GM19025 (cell line): ENCODE data around the gene TMEM141.
"Not testable (repeated sequence)": the region's sequence is repeated elsewhere in the genome, so short reads cannot be mapped to it uniquely, and the experiment has no call there.

ENCODE experiments used
- ATAC-seq: cut with Tn5 transposase; IDR thresholded peaks from one replicate; pipeline ENCODE4 v1.9.1; 2021; ENCODE audit warnings: mild to moderate bottlenecking, low read depth, moderate library complexity; ENCODE audit not compliant: unreplicated experiment

TMEM141 gene

DNA sequence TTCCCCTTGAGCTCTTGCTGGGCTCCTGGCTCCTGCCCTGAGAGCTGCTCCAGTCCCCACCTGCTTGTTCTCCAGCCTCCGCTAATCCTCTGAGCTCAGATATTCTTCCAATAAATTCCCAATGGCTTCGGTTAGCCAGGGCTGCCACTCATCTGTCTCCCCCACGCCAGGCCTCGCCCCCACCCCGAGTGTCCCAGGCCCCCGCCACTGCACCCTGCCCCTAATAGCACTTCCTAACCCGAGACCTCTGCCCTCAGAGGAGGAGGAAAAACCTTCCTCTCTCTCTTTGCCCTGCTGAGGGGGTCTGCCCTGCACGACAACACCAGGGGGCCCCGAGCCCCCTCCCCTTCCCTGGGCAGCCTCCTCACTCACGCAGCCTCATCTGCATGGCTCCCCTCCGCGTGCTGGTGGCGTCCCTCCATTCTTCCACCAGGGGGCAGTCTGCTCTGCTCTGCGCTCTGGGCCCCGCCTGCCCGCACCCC lies 21.4 kb upstream of the TMEM141 start:
- ATAC-seq: no peak

DNA sequence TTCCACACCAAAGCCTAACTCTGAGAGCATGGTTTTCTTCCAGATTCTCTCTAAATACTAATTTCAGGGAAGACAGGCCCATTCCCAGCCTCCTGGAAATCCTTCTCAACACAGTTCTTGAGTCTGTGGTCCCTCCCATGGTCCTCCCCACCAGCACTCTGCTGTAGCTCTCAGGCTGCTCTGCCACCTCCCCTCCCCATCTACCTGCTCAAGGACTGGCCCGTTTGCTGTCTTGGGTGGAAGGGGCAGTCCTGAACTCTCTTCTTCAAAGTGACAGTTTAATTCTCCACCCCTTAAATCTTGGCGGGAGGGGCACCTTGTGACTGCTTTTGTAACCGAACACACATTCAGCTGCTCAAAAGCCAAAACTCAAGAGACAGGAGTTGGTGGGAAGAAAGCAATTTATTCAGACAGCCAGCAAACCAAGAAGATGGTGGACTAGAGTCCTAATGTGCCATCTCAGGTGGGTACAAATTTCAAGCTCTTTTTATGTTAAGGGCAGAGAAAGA lies 19.2 kb upstream of the TMEM141 start:
- ATAC-seq: no peak

DNA sequence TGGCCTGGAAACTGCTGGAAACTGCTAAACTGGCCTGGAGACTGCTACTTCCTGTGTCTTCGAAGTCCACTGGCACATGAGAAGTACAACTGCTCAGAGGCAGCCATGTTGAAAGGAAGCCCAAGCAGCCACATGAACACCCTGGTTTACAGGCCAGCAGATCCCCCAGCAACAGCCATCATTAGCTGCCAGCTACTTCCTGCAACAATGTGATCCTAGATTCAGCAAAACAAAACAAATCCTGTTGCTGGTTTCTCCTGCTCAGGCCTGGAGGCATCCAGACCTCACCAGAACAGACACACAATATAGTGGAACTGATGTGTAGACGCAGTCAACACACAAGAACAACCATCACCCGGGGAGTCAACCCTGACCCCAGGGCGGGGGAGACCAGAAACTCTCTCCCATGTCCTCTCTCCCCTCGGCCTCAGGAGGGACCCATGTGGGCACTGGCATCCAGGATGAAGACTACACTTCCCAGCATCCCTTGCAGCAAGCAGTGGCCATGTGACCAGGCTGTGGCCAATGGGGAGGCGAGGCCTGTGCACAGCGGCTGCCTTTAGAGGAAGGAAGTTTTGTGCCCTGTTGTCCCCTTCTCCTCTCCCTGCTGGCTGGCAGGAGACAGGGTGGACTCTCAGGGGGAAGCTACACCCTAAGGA lies 17.6 kb upstream of the TMEM141 start:
- no peak for ATAC-seq

DNA sequence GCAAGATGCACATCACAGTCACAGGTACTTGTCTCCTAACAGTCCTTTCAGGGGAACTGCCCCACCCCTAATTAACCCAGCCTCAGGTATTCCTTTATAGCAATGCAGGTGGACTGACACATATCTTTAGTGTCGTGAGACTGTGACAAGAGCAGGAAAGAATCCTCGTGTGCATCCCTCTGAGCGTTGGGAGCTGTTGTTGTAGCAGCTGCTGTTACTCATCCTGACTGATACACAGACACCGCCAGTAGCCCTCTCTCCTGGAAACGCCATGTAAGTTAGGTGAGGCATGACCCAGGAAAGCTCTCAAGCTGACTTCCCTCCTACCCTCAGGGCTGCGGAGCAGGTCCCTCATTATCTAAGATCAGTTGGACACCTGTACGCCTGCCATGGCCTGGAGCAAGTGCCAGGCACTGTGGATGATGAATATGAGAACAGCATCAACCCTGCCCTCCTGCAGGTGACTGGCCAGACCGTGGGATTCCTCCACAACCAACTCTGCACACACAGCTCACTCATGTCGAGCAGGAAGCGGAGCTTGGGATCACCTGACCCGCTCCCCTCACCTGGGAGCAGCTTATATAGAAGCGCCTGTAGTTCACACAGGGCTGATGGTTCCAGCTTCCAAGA lies 16.6 kb upstream of the TMEM141 start:
- no peak for ATAC-seq

DNA sequence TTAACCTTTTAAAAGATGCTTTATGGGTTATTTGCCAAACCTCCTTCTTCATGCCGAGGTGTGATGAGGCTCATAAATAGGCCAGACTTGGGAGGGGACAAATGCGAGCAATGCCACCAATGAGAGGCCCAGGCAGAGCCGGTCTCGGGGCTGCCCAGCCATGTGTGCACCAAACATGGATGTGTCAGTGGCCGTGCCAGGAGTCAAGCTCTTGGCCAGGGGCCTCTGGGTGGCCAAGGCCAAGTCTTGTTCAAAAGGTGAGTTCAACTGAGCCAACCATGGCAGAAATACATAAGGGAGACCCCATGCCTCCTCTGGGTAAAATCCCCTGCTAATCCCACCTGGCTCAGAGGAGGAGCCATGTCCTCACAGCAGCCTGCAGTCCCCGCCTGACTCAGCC lies 16.0 kb upstream of the TMEM141 start:
- ATAC-seq: no peak

DNA sequence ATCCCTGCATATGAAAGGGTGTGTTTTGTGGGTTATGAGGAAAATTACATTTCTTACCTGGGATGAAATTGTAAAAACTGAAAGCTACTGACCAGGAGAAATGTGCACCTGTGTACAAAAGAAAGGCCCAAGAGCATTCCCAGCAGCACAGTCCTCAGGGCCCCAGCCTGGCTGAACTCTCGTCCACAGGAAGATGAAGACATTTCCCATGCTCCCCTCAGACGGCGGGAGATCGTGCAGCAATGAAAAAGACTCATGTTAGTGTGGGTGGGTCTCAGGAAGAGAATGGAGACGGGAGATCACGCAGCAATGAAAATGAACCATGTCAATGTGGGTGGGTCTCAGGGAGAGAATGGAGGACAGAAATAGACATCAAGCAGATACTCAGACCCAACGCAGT lies 14.2 kb upstream of the TMEM141 start:
- no peak for ATAC-seq

DNA sequence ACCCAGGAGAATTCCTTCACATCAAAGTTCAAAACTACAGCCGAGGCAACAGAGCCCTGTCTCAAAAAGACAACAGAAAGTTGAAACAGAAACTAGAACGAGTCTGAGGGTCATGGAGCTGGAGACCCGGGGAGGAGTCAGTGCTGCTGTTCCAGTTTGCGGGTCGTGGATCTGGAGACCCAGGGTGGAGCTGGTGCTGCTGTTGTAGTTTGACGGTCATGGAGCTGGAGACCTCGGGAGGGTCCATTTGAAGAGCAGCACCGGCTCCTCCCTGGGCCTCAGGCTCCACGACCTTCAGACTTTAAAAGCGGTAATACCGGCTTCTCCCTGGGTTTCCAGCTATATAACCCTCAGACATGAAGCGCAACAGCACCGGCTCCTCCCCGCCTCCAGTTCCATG lies 13.8 kb upstream of the TMEM141 start:
- ATAC-seq: no peak

DNA sequence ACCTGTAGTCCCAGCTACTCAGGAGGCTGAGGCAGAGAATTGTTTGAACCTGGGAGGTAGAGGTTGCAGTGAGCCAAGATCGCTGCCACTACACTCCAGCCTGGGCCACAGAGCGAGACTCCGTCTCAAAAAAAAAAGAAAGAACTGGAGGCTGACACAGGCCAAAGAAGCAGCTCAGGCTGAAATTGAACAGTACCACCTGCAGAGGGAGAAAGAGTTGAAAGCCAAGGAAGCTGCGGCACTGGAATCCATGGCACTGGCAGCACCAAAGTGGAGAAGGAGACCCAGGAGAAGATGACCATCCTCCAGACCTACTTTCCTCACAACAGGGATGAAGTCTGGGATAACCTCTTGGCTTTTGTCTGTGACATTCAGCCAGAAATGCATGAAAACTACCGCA lies 11.3 kb upstream of the TMEM141 start:
- no peak for ATAC-seq

DNA sequence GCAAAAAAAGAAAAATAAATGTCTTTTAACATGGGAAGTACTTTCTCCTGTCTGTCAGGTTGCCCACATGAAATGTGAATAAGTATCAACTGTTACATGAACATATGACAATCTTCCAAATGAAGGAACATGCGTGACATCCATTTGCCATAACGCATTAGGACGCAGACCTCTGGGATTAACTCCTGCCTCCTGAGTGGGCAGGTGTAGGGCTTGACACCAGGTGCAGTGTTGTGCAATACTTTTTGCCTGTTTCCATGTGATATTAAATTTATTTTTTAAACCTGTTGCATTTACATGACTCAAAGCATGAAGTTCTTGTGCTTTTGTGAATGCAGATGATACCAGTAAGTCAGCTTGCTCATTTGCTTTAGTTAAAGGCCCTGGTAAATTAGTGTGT lies 8.7 kb upstream of the TMEM141 start:
- ATAC-seq: no peak

DNA sequence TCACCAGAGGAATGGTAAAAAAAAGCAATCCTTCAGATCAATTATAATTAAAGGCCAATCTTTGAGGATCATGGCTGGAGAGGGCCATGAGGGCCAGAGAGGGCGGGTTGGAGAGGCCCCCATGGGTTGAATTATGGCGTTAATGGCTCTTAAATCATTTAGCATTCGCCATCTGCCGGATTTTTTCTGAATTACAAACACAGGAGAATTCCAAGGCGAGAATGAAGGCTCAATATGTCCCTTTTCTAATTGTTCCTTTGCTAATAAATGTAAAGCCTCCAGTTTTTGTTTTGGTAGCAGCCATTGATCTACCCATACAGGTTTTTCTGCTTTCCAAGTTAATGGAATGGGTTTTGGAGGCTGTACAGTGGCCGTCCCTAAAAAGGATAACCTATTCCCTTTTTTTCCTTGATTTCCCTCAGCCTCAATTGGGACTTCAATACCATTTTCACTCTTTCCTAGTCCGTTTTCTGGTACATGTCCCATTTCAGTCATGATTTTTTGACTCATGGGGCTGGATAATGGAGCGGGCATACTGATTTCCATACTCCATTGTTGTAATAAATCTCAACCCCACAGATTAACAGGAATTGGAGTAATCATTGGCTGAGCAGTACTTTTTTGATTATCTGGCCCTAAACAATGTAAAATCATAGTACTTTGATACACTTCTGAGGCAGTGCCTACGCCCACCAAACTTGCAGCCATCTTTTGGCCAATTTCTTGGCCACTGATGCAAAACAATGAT lies 6.7 kb upstream of the TMEM141 start:
- ATAC-seq: no peak

DNA sequence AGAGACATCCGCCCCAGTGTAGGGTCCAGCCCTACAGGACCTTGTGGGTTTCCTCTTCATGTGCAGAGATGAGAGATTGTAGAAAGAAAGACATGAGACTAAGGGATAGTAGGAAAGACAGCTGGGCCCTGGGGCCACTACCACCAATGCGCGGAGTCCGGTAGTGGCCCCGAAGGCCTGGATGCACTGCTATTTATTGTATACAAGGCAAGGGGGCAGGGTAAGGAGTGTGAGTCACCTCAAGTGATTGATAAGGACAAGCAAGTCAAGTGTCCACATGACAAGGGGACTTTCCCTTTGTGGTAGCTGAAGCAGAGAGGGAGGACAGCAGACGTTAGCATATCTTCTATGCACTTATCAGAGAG lies 6.2 kb upstream of the TMEM141 start:
- ATAC-seq: no peak

DNA sequence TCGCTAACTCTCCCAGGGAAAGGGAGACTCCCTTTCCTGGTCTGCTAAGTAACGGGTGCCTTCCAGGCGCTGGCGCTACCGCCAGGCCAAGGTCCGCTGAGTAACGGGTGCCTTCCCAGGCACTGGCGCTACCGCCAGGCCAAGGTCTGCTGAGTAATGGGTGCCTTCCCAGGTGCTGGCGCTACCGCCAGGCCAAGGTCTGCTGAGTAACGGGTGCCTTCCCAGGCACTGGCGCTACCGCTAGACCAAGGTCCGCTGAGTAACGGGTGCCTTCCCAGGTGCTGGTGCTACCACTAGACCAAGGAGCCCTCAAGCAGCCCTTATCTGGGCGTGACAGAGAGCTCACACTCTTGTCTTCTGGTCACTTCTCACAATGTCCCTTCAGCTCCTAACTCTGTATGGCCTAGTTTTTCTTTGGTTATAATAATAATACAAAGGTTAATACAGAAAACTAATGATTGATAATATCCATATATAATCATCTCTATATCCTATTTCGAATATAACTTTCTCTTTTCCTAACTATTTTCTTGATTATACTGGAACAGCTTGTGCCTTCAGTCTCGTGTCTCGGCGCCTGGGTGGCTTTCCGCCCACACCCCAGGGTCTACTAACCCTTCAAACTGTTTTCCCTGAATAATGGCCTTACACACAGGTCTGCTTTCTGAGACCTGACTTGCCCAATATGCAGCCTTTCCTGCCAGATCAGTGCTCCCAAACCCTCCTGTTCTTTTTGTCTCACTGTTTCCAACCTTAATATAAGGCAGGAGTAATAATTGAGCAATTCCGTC lies 5.4 kb upstream of the TMEM141 start:
- not testable (repeated sequence) for ATAC-seq

DNA sequence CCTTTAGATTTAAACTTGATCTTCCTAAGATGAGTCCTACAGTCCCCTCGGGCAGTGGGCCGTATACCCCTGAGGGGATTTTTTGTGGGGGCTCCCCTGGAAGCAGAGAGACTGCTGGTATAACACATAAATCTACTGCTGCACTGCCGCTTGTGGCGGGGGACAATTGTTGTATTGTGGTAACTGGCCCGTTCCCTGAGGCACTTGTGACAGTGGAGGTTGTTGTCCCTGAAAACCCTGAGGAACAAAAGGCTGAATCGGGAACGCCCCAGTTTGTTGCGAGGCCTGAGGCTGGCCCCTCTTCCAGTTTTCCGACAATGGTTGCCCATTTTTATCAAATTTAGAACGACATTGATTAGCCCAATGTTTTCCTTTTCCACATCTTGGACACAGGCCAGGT lies 4.7 kb upstream of the TMEM141 start:
- ATAC-seq: no peak

DNA sequence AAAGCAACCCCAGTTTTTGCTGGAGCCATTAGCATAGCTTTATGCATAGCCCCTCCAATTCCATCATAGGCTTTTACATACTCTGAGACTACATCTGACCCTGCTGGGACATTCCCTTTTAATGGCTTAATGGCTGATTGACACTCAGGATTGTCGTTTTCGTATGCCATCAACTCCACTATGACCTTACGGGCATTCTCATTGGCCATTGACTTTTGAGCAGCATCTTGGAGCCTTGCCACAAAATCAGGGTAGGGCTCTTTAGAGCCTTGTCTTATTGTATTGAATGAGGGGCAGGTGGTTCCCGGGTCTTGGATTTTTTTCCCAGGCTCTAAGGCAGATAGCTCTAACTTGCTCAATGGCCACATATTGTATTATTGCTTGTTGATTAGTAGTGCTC lies 4.2 kb upstream of the TMEM141 start:
- ATAC-seq: not testable (repeated sequence)

DNA sequence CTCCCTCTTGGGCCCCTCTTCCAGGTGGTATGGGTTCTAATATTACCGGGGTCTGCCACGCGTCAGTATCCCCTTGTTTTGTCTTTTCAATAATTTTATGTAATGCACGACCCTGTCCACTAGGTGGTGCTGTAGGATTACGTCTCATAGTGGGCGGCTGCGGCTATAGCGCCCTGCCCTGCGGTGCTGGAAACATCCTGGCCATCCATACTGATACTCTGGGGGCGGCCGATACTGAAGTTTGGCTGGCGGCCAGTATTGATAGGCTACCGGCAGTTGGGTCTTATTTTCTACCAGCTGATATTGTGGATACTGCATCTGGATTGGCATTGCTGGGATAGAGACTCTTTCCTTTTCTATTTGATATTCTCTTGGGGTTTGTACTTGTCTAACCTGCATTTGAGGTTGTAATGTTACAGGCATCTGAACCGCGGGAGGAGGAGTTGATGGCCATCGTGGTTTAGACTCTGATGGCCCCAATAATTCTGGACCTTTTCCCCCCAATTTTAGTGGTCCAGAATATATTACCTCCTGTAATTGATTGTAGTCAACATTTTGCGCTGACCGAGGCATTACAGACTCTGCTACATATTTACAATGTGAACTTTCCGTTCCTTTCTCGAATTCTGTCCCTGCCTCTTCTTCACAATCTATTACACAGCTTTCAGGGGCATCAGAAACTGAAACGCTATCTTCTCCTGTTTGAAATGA lies 3.3 kb upstream of the TMEM141 start:
- no peak for ATAC-seq

DNA sequence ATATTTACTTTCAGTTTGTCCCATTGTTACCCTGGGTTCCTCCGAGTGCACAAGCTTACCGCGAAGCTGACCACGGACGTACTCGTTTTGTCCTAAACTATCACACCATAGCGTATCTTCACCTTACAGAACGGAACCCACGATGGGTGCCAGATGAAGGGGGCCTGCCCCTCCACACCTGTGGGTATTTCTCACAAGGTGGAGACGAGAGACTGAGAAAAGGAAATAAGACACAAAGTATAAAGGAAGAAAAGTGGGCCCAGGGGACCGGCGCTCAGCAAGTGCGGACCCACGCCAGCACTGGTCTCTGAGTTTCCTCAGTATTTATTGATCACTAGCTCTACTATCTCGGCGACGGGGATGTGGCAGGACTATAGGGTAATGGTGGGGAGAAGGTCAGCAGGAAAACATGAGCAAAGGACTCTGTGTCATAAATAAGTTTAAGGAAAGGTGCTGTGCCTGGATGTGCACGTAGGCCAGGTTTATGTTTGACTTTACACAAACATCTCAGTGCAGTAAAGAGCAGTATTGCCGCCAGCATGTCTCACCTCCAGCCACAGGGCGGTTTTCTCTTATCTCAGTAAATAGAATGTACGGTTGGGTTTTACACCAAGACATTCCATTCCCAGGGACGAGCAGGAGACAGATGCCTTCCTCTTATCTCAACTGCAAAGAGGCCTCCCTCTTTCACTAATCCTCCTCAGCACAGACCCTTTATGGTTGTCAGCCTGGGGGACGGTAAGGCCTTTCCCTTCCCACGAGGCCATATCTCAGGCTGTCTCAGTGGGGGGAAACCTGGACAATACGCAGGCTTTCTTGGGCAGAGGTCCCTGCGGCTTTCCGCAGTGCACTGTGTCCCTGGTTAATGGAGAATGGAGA lies 2.3 kb upstream of the TMEM141 start:
- not testable (repeated sequence) for ATAC-seq

DNA sequence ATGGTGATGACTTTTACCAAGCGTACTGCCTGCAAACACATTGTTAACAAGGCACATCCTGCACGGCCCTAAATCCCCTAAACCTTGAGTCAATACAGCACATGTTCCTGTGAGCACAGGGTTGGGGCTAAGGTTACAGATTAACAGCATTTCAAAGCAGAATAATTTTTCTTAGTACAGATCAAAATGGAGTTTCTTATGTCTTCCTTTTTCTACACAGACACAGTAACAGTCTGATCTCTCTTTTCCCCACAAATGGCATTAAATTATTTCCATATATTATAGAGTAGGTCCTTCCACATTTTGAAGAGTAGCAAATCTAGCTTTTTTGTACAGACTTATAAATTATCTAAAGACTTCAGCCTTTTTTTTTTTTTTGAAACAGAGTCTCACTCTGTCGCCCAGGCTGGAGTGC lies 1.6 kb upstream of the TMEM141 start:
- no peak for ATAC-seq

DNA sequence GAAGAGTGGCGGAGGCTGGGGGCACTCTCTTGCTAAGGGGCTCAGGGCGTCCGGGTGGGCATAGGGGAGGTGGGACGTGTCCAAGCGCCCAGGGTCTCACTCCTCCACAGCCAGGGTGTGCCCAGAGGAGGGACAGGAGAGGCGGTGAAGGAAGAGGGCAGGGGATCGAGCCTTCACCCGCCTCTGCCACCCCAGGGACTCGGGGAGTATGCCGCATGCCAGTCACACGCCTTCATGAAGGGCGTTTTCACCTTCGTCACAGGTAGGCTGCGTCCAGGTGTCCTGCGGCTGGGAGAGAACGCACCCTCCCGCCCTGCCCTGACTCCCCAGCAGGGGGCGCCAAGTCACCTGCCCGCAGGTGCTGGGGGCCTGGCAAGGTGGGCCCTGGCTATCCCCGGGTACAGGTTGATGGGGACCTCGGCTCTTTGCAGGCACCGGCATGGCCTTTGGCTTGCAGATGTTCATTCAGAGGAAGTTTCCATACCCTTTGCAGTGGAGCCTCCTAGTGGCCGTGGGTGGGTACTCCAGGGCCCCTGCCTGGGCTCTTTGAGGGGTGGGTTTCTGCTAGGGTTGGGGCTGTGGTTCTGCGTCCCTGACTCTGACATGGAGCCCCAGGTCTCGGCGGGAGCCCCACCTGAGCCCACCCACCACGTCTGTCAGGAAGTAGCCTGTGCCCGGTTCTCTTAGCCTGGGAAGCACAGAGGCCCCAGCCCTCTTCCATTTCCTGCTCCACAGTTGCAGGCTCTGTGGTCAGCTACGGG lies 552 bp downstream of the TMEM141 start:
- no peak for ATAC-seq
